ENCODE measurements around the gene PDGFRA.
"Not testable (repeated sequence)": the region's sequence is repeated elsewhere in the genome, so short reads cannot be mapped to it uniquely, and the experiment has no call there.

The PDGFRA gene

DNA sequence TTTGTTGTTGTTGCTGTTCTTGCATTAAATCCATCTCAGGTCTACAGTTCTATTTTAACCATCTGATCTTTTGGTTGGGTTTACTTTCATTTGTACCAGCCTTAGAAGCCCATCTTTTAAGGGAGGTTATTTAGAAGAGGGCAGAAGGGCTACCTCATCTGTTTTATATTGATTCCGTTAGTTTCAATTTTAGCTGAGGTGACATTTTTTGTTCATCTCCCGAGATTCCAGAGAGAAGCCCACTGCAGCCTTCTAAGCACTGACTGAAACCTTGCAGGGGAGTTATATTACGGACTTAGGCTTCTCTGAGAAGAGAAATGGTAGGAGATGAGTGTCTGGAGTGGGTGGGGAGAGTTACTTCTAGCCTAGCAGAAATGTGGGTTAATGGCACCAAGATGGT is 101.8 kb downstream of the PDGFRA start:
- no peak for DNase-seq

DNA sequence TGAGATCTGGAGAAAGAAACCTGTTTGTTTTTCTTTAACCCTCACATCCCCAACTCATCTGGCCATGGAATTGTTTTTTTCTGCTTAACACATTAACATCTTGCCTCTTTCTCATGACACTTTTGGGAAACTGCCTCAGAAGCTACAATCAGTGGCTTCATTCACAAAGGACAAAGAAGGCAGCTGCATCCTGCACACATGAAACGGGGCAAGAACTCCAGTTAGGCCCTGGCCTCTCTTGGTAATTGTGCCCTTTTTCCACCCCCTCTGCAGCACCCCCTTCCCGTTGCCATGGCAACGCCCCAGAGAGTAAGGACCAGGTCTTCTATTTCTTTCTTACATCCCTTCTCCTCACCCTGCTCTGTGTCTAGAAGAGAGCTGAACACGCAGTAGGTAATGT is 103.4 kb downstream of the PDGFRA start:
- DNase-seq, result no peak

DNA sequence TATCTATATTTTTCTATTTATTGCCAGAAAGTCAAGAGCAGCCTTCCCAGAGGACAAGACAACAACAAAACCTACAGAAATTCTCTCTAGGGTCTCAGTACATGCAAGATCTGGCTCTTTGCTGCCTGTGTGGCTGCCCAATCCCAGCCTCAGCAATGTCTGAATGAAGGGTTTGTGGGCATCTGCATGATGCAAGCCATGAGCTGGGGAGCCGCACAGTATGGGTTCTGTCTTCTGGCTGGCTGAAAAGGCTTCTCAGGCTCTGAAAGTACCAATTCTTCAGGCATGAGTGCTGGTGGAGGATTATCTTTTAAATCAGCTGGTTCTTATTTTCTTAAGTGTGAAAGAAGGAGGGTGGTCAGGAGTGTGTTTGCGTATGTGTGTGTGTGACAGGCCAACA is 104.6 kb downstream of the PDGFRA start:
- no peak for DNase-seq

DNA sequence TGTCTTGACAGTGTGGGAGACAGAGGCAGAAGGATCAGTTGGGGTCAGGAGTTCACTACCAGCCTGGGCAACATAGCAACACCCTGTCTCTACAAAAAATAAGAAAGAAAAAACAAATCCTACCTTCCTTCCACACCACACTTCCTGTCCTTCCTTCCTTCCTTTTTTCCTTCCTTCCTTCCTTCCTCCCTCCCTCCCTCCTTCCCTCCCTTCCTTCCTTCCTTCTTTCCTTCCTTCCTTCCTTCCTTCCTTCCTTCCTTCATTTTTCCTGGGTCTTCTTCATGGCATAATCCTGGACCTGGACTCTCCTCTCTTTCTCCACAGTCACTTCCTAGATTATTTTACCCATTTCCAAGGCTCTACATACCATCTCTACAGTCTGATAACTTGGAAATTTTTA is 105.7 kb downstream of the PDGFRA start:
- not testable (repeated sequence) for DNase-seq

DNA sequence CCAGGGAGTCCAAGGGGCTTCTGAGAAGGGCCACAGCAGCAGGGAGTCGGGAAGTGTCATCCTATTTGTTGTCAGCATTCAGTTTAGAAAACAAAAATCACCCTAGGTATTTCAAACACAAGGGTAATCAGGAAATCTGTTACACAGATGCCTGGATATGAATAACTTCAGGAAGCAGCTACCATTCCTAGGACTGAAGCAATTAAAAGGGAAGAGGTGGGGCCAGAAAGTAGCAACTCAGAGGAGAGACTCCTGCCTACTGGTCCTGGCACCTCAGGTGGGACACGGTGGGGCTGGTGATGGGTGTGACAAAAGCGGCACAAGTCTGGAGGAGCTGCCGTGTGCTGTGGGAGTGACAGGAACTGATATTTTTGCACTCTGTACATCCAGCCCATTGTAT is 107.9 kb downstream of the PDGFRA start:
- DNase-seq, result no peak

DNA sequence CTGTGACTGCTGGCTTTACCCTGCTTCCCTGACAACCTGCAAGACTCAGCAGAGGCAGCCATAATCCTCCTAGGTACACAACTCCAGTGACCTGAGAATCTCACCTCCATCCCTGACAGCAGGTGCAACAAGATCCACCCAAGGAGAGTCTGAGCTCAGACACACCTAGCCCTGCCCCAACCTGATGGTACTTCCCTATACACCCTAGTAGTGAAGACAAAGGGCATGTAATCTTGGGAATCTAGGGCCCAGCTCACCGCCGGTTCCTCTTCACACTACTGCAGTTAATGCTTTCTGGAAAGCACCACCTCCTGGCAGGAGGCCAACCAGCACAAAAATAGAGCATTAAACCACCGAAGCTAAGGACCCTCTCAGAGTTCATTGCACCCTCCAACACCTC is 113.0 kb downstream of the PDGFRA start:
- DNase-seq, result not testable (repeated sequence)
